ENCODE data around the gene XYLB. TPM values are rescaled to one million over a fixed set of nuclear protein-coding genes. Genes with fewer than 3 reads are reported as not detected.

XYLB gene
- total RNA-seq, 1 donor from 2014 or later: 5.6 TPM

DNA sequence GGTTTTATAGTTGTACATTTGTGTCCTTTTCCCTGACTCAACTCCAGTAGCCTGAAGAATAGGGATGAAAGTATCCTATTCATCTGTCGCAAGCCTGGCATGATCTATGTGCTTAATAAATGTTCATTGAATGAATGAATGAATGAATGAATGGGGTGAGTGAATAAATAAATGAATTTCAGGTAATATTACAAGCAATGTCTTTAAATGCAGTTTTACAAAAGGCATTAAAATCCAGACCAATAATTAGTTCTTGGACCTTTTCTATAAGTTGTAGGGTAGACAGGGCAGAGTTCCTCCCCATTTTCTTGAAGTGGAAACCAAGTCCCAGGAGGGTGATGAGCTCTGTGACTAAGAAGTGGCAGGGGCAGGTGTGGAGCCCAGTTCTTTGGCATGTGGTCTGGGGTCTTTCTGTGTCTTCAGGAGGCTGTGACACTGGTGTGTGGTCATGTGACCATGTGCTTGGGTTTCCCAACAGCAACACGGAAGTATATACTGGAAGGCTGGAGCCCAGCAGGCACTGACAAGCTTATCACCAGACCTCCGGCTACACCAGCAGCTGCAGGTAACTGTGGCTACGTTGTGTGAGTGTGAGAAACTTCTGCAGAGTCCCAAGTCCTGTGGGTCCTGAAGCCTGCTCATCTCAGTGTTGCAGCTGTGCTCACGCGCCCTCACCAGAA, 18.3 kb downstream of the XYLB start:
- DNase-seq: no peak

- no peak for DNase-seq
Observed at GRCh38 chr3:38365469-38366062, 19.0 kb downstream of the XYLB start.

DNA sequence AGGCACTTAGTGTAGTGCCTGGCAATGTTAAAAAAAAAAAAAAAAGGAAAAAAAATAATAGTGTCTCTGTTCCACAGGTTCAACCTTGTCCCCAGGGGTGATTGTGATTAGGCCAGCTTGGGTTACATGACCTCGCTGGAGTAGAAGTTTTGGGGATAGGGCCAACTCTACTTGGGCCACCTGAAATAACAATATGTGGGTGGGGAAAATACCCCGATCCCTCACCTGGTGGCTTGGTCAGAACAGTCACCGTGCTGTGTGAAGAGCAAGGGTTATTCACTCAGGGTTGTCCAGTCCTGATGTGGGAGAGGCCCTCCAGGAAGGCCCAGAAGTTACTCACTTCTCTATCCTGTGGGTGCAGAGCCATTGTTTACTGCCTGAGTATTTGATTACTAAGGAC, 19.5 kb downstream of the XYLB start:
- DNase-seq: no peak

DNA sequence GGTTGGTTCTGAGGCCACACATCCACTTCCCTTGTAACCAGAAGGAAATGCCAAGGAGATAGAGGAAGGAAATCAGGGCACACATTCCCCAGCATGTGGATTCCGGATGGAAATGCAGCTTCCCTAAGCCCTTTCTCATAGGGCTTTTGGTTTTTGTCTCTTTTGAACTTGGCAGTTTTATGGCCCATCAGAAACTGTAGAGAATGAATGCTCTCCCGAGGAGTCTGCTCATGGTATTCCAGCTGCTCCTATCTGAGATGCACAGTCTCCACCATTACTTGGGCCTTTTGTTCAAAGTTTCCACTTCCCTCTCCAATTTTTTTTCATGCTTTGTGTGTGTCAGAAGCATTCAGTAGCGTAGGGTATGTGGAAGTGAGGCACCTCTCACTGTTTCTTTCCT, 21.2 kb downstream of the XYLB start:
- DNase-seq: no peak

- no peak for DNase-seq
Observed at GRCh38 chr3:38368238-38368637, 21.7 kb downstream of the XYLB start.

DNA sequence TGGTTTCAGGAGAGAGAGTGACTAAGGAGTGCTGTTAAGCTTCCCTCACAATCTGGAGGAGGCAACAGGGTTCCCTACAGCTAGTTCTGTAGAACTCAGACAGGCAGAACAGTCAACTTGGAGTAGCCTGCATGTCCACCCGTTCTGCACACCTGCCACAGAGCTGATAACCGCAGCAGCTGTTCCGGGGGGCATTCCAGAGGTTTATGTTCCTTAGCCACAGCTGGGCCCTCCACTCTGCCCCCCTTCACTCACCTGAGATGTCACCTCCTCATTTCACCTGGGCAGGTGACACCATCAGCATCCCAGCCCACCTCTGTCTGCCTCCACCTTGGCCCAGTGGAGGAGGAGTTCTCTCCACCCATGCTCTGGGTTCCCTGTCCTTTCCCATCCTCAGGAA, 22.6 kb downstream of the XYLB start:
- DNase-seq: no peak

- no peak for DNase-seq
Observed at GRCh38 chr3:38370149-38370548, 23.6 kb downstream of the XYLB start.

GRCh38 chr3:38370861-38371260, 24.3 kb downstream of the XYLB start:
- DNase-seq: no peak

DNA sequence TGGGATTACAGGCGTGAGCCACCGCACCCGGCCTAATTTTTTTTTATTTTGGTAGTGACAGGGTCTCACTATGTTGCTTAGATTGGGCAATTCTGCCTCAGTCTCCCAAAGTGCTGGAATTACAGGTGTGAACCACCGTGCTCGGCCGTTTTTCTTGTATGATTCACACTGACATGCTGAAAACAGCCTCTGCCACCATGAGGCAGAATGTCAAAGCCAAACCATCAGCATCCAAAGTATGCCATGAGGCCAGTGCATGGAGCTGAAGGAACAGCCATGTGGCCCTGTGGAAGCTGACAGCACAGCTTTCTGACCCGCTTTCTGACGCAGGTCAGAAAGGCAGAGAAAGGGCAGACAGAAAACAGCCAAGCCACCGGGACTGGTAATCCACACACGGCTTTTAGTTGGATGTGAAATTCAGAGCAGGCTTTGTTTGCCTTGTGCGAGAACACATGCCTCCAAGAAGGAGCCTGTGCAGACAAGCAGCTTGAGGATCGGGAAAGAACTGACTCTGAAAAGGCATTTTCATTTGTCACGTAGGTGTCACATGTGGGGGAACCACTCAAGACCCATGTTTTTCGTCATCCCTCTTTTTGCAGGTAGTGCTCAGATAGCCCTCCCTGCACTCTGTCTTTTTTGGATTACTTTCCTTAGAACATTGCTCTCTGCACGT, 25.1 kb downstream of the XYLB start:
- no peak for DNase-seq

DNA sequence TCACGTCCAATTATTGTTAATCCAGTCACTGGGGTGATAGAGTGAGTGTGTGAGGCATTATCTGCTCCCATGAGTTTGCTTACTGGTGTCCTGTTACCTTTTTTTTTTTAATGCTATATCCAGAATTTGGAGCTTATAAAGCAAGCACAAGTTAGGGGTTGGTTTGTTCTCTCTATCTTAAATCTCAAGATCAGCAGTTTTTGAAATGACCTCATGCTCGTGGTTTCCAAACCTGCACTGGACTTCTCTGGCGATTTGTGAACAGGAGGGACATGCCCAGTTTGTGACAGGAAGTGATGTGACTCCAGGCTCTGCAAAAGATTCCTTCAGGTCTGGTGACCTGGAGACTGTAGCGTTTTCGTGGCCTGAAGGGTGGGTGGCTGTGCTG, 25.6 kb downstream of the XYLB start:
- DNase-seq: no peak

GRCh38 chr3:38374221-38374620, 27.6 kb downstream of the XYLB start:
- no peak for DNase-seq

GRCh38 chr3:38375072-38375471, 28.5 kb downstream of the XYLB start:
- no peak for DNase-seq

DNA sequence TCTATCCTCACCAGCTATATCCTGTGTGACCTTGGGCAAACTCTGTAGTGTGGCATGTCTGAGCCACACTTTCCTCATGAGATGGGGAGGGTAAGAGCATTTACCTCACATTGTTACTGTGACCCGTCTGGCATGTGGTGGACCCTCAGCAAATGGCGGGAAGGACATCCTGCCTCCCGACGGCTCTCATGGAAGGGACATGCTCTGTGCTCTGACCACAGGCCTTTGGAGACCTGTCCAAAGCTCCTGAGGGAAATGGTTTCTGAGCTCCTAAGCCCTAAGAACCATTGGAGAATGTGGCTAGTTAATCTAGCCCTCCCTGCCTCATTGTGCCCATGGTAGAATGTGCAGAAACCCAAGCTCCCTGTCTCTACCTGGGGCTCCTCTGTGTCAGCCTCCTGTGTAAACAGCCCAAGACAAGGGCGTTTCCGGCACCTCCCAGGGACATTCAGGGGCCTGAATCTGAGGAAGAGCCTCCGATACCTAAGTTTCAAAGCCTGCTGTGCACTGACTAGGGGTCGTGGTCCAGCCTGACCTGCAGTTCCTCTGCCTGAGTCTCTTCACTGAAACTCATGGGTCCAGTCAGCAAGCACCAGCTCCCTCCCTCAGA, 29.0 kb downstream of the XYLB start:
- no peak for DNase-seq

DNA sequence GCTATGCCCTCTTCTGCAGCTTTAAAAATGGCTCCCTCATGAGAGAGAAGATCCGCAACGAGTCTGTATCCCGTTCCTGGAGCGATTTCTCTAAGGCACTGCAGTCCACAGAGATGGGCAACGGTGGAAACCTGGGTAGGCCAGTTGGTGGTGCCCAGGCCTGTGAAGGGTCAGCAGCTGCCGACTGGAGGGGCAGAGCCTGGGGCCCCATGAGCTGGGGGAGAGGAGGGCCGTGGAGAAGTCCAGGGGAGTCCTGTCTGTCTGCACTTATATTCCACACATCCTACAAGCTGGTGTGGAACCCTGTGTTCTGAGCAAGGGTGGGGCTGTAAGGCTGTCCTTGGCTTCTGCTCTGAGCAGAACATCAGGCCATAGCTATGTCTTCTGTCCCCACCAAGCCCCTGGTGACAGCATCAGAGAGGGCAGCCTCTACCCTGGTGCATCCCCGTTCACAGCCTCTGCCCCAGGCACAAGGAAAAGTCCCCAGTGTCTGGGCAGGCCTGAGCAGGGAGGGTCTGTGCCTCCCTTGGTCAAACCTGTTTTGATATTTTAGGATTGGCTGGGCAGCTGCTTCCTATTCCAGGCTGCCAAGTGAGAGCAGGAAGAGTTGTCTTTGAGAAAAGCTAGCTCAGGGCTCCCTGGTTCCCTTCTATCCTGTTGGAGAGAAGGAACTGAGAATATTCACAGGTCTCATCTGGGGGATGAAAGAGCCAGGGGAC, 29.7 kb downstream of the XYLB start:
- no peak for DNase-seq

DNA sequence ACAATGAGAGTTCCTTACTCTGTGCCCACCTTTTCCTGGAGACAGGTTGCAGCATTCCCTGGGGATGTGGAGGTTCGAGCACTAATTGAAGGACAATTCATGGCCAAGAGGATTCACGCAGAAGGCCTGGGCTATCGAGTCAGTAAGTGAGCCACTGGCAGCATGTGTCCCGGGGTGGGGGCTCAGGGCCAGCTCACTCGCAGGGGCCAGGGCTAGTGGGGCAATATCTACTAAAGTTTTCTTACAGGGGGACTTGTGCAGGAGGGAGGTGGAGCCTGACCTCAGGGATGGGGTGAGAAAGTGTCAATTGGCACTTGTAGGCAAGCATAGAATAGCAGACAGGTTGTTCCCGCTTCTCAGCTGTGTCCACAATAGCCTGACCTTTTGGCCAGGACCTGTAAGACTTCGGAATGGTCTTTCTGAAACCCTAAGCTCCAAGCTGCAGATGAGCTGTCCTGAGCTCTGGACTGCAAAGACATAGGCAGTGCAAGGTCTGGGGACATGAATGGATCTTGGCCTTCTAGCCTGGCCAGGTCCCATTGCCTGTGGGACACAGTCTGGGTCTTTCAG, 32.7 kb downstream of the XYLB start:
- DNase-seq: no peak

DNA sequence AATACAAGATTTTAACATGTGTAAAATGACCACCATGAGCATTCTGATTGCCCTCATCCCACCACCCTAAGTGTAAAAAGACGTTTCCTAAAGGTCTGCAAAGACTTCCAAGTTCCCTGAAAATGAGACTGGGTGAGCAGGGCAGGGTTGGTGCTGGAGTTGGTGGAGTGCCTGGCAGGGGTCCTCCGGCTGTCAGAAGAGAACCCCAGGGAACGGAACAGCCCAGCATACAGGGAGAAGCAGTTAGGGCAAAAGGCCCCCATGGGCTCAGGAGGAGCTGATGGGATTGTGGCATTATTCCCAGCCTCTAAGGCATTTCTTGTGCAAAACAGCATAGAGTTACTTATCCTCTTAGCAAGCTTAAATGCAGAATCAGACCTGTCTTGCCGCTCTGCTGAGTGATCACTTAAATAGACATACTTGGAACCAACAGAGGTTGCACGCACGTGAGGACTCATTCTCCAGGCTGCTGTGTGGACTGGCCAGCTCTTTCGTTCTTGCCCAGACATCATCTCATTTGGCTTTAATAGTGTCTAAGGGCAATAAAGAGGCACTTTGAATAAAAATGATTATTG, 36.0 kb downstream of the XYLB start:
- DNase-seq: no peak

- no peak for DNase-seq
Observed at GRCh38 chr3:38383156-38383875, 36.7 kb downstream of the XYLB start.

- no peak for DNase-seq
Observed at GRCh38 chr3:38386992-38387750, 40.6 kb downstream of the XYLB start.

- DNase-seq: no peak
Observed at GRCh38 chr3:38387862-38388261, 41.3 kb downstream of the XYLB start.

GRCh38 chr3:38392604-38393163, 46.1 kb downstream of the XYLB start:
- DNase-seq: no peak

Data from skin of body (tissue), 2 donors.